Keratinocyte (primary cell): Measurements from ENCODE around the gene NFATC1.

Experiments used
- CTCF ChIP-seq, 3 experiments: IDR thresholded peaks in 1 of 3; conservative IDR thresholded peaks in 1 of 3; optimal IDR thresholded peaks in 1 of 3; 2 replicates in 2 of 3; 3 replicates in 1 of 3; pipeline versions ENCODE3 to v1.5.1; 2011; ENCODE audit warnings: low read length in 3 of 3, mild to moderate bottlenecking in 3 of 3, moderate library complexity in 2 of 3, control low read depth in 1 of 3, inconsistent platforms in 1 of 3; ENCODE audit not compliant: insufficient read depth in 2 of 3; ENCODE audit errors: extremely low read depth in 1 of 3
- EZH2 ChIP-seq: IDR thresholded peaks from one replicate; pipeline ENCODE4 v1.6.1; 2012; ENCODE audit warnings: inconsistent platforms, mild to moderate bottlenecking, low read length, moderate library complexity

GRCh38 chr18:79387214-79387613 lies 8.5 kb upstream of the NFATC1 start:
- no peak for TF ChIP-seq CTCF (optimal IDR thresholded peaks at IDR 0.05 in 1 of 3, IDR thresholded peaks at IDR 0.05 in 1 of 3, conservative IDR thresholded peaks at IDR 0.05 in 1 of 3; ENCODE audit: extremely low read depth in 1 of 3, insufficient read depth in 2 of 3, low read length in 3 of 3)
- no peak for TF ChIP-seq EZH2
